ENCODE measurements around the gene TWSG1. TPM values are rescaled to one million over a fixed set of nuclear protein-coding genes. Genes with fewer than 3 reads are reported as not detected.

Gene TWSG1
- total RNA-seq, 1 experiment from 2014 or later, result 43.7 TPM

GRCh38 chr18:9404565-9405060 lies 70.0 kb downstream of the TWSG1 start:
- Mint-ChIP-seq H3K4me1 (ENCODE audit: low read depth, unreplicated experiment) (no peaks in the 10 kb centered on the region), H3K9me3 (ENCODE audit: unreplicated experiment) (peaks cover 5% of the 10 kb centered on the region), H3K27me3 (ENCODE audit: insufficient read depth, unreplicated experiment) (no peaks in the 10 kb centered on the region), H3K4me3 (ENCODE audit: unreplicated experiment) (no peak overlapping the region), H3K27ac (ENCODE audit: unreplicated experiment) (no peak overlapping the region), H3K36me3 (ENCODE audit: insufficient read depth, unreplicated experiment) (peaks cover 11% of the 10 kb centered on the region)
- Histone ChIP-seq H3K4me3 (ENCODE audit: low read depth, low read length) (no peak overlapping the region), H3K36me3 (ENCODE audit: control insufficient read depth, insufficient read depth, low read length) (no peaks in the 10 kb centered on the region), H3K9me3 (peaks cover 3% of the 10 kb centered on the region; the same call in 1 of the 2 replicates), H3K4me1 (no peaks in the 10 kb centered on the region), H3K27me3 (replicated peaks; ENCODE audit: control insufficient read depth, insufficient read depth, low read length) (no peaks in the 10 kb centered on the region)
- no peak for TF ChIP-seq CTCF (IDR thresholded peaks at IDR 0.05; ENCODE audit: insufficient read depth in 1 of 2, low read depth in 1 of 2, low read length in 1 of 2, severe bottlenecking in 1 of 2, unreplicated experiment in 1 of 2)
- intact Hi-C loops (cut with micrococcal nuclease; ENCODE audit: unreplicated experiment), result no loop called here
- ChIA-PET POLR2A (no interaction called here), CTCF (no interaction called here)
- no peak for DNase-seq
- BruUV-seq (replicated peaks), result no TSS peak

DNA sequence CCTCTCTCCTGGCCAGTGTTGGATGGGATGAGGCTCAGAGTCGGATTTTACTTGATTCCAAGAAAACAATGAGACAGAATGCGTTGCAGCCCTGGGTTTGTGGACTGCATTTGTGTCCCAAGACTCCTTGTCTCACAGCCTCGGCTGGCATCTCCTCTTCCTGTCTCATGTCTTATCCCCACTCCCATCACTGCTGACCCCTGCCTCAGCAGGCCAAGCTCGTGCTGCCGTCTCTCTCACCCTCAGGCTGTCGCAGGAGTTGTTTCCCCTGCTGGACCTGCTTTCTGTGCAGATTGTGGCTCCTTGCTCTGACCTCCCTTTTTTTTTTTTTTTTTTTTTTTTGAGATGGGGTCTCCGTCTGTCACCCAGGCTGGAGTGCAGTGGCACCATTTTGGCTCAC lies 70.6 kb downstream of the TWSG1 start:
- ChIA-PET POLR2A (no interaction called here), CTCF (no interaction called here)
- H3K36me3 ChIP-seq (ENCODE audit: control insufficient read depth, insufficient read depth, low read length), result no peaks in the 10 kb centered on the region
- no peaks in the 10 kb centered on the region for H3K27me3 ChIP-seq (replicated peaks; ENCODE audit: control insufficient read depth, insufficient read depth, low read length)
- no peaks in the 10 kb centered on the region for H3K4me1 ChIP-seq
- no peaks in the 10 kb centered on the region for H3K4me1 Mint-ChIP-seq (ENCODE audit: low read depth, unreplicated experiment)
- no peak overlapping the region for H3K4me3 ChIP-seq (ENCODE audit: low read depth, low read length)
- peaks cover 11% of the 10 kb centered on the region for H3K36me3 Mint-ChIP-seq (ENCODE audit: insufficient read depth, unreplicated experiment)
- peaks cover 7% of the 10 kb centered on the region; the same call in 1 of the 2 replicates for H3K9me3 ChIP-seq
- no peaks in the 10 kb centered on the region for H3K27me3 Mint-ChIP-seq (ENCODE audit: insufficient read depth, unreplicated experiment)
- H3K9me3 Mint-ChIP-seq (ENCODE audit: unreplicated experiment), result peaks cover 10% of the 10 kb centered on the region
- DNase-seq, result no peak
- intact Hi-C loops (cut with micrococcal nuclease; ENCODE audit: unreplicated experiment), result no loop called here
- H3K4me3 Mint-ChIP-seq (ENCODE audit: unreplicated experiment), result no peak overlapping the region
- no TSS peak for BruUV-seq (replicated peaks)
- TF ChIP-seq CTCF (IDR thresholded peaks at IDR 0.05; ENCODE audit: insufficient read depth in 1 of 2, low read depth in 1 of 2, low read length in 1 of 2, severe bottlenecking in 1 of 2, unreplicated experiment in 1 of 2), result no peak
- no peak overlapping the region for H3K27ac Mint-ChIP-seq (ENCODE audit: unreplicated experiment)

DNA sequence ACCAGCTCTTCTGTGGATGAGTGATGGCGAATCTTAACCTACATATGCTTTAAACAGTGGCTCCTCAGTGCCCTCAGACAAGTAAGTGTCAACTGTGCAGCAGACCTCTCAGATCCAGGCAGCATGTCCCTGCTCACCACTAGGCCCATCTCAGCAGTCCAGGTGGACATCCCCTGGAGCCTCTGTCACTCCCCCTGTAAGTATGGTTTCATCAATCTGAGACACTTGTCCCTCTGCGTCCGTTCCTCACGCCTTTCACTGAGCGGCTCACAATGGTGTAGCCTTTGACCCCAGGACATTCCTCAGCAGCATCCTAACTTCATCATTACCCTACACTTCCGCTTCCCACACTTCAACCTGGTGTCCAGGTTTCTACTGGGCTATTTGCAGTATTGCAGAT lies 71.4 kb downstream of the TWSG1 start:
- ChIA-PET POLR2A (no interaction called here), CTCF (no interaction called here)
- Mint-ChIP-seq H3K36me3 (ENCODE audit: insufficient read depth, unreplicated experiment) (peaks cover 11% of the 10 kb centered on the region), H3K4me1 (ENCODE audit: low read depth, unreplicated experiment) (no peaks in the 10 kb centered on the region), H3K27me3 (ENCODE audit: insufficient read depth, unreplicated experiment) (no peaks in the 10 kb centered on the region), H3K4me3 (ENCODE audit: unreplicated experiment) (no peak overlapping the region), H3K27ac (ENCODE audit: unreplicated experiment) (no peak overlapping the region), H3K9me3 (ENCODE audit: unreplicated experiment) (peaks cover 16% of the 10 kb centered on the region)
- H3K36me3 ChIP-seq (ENCODE audit: control insufficient read depth, insufficient read depth, low read length), result no peaks in the 10 kb centered on the region
- TF ChIP-seq CTCF (IDR thresholded peaks at IDR 0.05; ENCODE audit: insufficient read depth in 1 of 2, low read depth in 1 of 2, low read length in 1 of 2, severe bottlenecking in 1 of 2, unreplicated experiment in 1 of 2), result no peak
- DNase-seq, result no peak
- intact Hi-C loops (cut with micrococcal nuclease; ENCODE audit: unreplicated experiment), result no loop called here
- no peaks in the 10 kb centered on the region for H3K4me1 ChIP-seq
- no TSS peak for BruUV-seq (replicated peaks)
- H3K9me3 ChIP-seq, result peaks cover 9% of the 10 kb centered on the region; the same call in 1 of the 2 replicates
- no peaks in the 10 kb centered on the region for H3K27me3 ChIP-seq (replicated peaks; ENCODE audit: control insufficient read depth, insufficient read depth, low read length)
- no peak overlapping the region for H3K4me3 ChIP-seq (ENCODE audit: low read depth, low read length)
